Right ventricle myocardium inferior (tissue), 1 donor: Measurements from ENCODE around the gene PPM1A. TPM values are rescaled to one million over a fixed set of nuclear protein-coding genes. Genes with fewer than 3 reads are reported as not detected.
A peak's percentile ranks its signal among the peaks of the same experiment; 100 is the strongest.

ENCODE experiments used
- ATAC-seq: fragments of 200-7000 bp; cut with Tn5 transposase; one replicate; pipeline ENCODE4 v1.9.1; 2020; ENCODE audit warnings: mild to moderate bottlenecking, moderate library complexity
- DNase-seq: peaks from one replicate; pipeline ENCODE4 v3.0.0; 2021; ENCODE audit errors: missing footprints
- intact Hi-C: fragments of 100-400 bp; cut with DNase I; formaldehyde crosslinking; loops from one replicate; pipeline ENCODE4 v1.11.0; 2022
- total RNA-seq: library from RNA; stranded (reverse); fragmentation: NEBNext Ultra II Directional; extraction: Animal tissue kit (Norgen Biotek cat#: 25700); gene quantifications from one replicate; pipeline ENCODE4 v1.2.1, GENCODE V29; 2021
- donor health status: DM: no; HTN: yes; CAD: no; lungs with severe emphysema.

The PPM1A gene
- total RNA-seq, 1 donor from 2014 or later = 119 TPM

GRCh38 chr14:60220917-60221316 lies 28.1 kb upstream of the PPM1A start:
- DNase-seq (no peak), ATAC-seq (no peak)
- intact Hi-C loops = no loop called here

- ATAC-seq (no peak), DNase-seq (no peak)
- intact Hi-C loops = no loop called here
Measured at GRCh38 chr14:60221457-60221856, 27.6 kb upstream of the PPM1A start.

DNA sequence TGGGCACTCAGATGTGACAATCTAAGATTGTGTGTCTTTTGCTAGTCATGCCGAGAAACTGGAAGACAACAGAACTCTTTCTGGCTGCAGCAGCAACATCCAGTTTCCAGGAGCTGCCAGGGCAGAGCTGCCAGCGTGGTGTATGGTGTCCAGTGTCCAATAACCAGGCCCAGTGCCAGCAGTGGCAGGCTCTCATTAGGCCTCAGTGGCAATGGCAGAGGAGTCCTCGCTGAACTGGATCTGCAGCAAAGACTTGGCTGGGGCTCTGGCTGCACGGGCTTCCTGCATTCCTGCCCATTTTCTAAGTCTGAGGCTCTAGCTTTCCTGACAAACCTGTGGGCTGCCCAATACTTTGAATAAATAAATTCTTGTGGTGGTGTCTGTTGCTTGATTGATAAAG lies 26.2 kb upstream of the PPM1A start:
- ATAC-seq (peak; percentile 91), DNase-seq (peak; percentile 77)
- intact Hi-C loops = no loop called here

DNA sequence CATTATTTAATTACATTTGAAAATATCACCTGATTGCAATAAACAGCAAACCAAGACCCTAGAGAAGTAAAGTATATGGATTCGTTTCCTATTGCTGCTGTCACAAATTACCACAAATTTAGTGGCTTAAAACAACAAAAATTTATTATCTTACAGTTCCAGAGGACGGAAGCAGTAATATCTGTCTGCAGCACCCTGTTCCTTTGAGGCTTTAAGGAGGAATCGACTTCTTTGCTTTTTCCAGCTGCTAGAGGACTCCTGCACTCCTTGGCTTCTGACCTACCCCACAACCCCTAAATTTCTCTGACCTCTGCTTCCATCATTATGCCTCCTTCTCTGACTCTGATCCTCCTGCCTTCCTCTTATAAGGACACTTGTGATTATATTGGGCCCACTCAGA lies 23.8 kb upstream of the PPM1A start:
- intact Hi-C loops = no loop called here
- ATAC-seq = no peak
- no peak for DNase-seq

GRCh38 chr14:60226298-60226697 lies 22.7 kb upstream of the PPM1A start:
- DNase-seq (no peak), ATAC-seq (no peak)
- intact Hi-C loops = no loop called here

DNA sequence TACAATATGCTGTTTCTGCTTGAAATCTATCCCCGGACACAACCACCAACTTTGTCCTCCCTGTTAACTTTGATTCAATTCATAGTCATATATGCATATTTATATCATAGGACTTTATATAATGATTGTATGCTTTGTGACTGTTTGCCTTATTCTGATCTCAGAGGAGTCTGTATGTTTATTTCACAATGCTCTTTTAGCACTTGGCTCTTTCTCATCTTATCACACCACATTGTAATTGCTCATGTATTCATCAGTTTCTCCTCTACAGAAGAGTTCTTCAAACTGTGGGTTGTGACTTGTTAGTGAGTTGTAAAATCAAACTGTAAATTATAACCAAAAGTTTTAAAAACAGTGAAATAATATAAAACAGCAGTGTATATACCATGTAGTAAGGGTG lies 21.7 kb upstream of the PPM1A start:
- intact Hi-C loops = no loop called here
- no peak for DNase-seq
- no peak for ATAC-seq

GRCh38 chr14:60229614-60230013 lies 19.4 kb upstream of the PPM1A start:
- intact Hi-C loops = no loop called here
- ATAC-seq (no peak), DNase-seq (no peak)

- intact Hi-C loops = no loop called here
- no peak for DNase-seq
- ATAC-seq = no peak
Measured at GRCh38 chr14:60232185-60232584, 16.8 kb upstream of the PPM1A start.

DNA sequence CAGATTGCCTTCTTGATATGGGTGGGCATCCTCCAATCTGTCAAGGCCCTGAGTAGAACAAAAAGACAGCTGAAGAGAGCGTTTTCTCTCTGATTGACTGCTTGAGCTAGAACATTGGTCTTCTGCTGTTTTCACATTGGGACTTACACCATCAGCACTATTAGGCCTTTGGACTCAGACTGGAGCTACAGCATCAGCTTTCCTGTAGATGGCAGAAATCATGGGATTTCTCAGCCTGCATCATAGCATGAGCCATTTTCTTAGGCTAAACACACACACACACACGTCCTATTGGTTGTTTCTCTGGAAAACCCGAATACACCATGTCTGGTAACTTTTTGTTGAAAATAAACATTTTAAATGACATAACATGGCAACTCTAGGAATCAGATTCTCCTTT lies 15.8 kb upstream of the PPM1A start:
- ATAC-seq (no peak), DNase-seq (no peak)
- intact Hi-C loops = no loop called here

DNA sequence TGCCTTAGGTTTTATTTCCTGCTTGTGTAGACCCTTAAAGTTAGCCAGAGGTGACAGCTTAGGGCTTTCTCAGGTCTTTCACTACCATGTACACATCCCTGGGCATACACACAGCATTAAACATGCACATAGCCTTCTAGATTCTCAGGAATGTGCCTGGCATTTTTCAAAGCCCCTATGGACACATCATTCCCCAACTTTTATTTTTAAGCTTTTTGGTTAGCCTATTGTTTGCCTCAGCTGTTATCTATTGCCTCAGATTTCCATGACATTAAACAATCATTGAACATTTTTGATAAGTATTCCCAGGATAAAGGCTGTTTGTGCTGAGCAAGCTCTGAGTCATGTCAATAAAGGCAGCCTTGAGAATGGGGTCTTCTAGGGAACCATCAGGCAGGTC lies 15.1 kb upstream of the PPM1A start:
- intact Hi-C loops = no loop called here
- ATAC-seq = no peak
- no peak for DNase-seq

- ATAC-seq (peak; percentile 70), DNase-seq (no peak)
- intact Hi-C loops = no loop called here
Measured at GRCh38 chr14:60235440-60235839, 13.6 kb upstream of the PPM1A start.

DNA sequence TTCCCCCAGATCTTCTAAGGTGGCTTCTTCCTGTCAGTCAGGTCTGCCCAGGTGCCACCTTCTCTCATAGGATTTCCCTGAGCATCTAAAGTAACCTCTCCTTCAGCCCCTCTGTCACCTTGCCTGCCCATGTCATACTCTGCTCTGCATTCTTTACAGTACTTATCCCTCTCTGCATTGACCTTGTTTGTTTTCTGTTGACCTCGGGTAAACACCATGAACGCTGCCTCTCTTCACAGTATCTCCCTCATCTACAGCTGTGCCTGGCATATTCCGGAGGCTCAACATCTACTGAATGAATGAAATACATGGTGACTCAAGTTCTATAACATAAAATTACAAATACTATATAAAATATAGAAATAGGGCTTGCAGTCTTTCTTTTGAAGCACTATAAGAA lies 10.1 kb upstream of the PPM1A start:
- intact Hi-C loops = no loop called here
- no peak for ATAC-seq

GRCh38 chr14:60240139-60240856 lies 8.7 kb upstream of the PPM1A start:
- intact Hi-C loops = no loop called here
- peak; percentile 76 for ATAC-seq

More for the DNA sequence above, 10.1 kb upstream of the PPM1A start:
- DNase-seq = no peak

GRCh38 chr14:60241091-60241490 lies 7.9 kb upstream of the PPM1A start:
- intact Hi-C loops = no loop called here
- ATAC-seq (no peak), DNase-seq (no peak)

More at GRCh38 chr14:60240139-60240856, 8.7 kb upstream of the PPM1A start:
- DNase-seq = no peak

GRCh38 chr14:60242429-60242828 lies 6.6 kb upstream of the PPM1A start:
- ATAC-seq (no peak), DNase-seq (no peak)
- intact Hi-C loops = no loop called here

- ATAC-seq = no peak
- no peak for DNase-seq
- intact Hi-C loops = no loop called here
Measured at GRCh38 chr14:60245380-60246177, 3.4 kb upstream of the PPM1A start.

- ATAC-seq = peak; percentile 90
- intact Hi-C loops = loop anchor here (2.0 kb wide), 1 partner anchor 157 kb away; the partner anchor contains the start of gene PCNX4
- peak; percentile 95 for DNase-seq
Measured at GRCh38 chr14:60247994-60248696, 876 bp upstream of the PPM1A start.

DNA sequence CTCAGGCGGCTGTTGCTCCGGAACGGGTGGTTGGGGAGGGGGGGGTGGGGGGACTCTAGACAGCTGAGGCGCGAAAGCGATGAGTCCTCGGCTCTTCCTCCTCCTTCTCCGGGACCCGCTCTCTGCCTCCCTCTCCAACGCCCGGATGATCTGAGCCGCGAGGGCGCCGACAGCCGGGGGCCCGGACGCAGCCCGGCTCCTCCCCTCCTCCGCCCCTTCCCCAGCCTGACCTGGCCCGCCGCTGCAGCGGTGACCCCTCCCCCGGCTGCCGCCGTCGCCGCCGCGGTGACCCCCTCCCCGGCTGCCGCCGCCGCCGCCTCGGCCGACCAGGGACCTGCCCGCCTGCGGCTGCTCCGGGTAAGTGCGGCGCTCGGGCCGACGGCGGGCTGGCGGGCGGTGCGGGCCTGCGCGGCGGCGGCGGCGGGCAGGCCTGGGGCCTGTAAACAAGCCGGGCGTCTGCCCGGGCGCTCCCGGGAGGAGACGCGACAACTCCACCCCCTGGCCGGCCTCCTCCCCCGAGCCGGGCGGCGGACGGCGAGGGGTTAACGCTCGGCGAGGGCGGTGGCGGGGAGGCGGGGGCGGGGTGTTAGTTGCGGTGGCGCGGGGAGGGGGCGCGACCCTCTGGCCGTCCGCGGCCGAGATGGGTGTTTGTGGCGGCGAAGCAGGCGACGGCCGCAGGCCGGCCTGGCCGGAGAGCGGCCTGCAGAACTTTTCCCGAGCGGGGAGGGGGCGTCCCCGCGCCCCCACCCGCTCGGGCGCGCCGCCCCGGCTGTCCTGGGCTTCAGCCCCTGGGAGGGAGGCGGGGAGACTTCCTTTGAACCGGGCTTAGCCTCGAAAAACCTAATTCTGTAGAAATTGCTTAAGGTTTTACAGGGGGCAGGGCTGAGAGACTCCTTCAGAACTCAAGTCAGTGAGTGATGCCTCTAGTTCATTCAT lies 568 bp downstream of the PPM1A start:
- intact Hi-C loops = loop anchor here (2.0 to 5.0 kb wide), 3 partner anchors 53 to 159 kb away; partner anchors contain the start of gene PCNX4
- ATAC-seq (peak; percentile 61), DNase-seq (peak; percentile 90)
